K562 (cell line): ENCODE results near the gene RNF181.

Source experiments
- BDP1 ChIP-seq: IDR thresholded peaks from 3 replicates; pipeline ENCODE4 v1.6.1; 2011; ENCODE audit not compliant: insufficient read length, insufficient read depth
- CAMTA2 ChIP-seq: fragments of 250-450 bp; sonication (Bioruptor Pico); conservative IDR thresholded peaks from 2 replicates; pipeline ENCODE4 v1.5.1; 2022
- CBX1 ChIP-seq: sonication (generic); IDR thresholded peaks from 2 replicates; pipeline ENCODE4 v1.6.1; 2016; ENCODE audit warnings: antibody characterized with exemption, low read depth, mild to moderate bottlenecking
- CTCF ChIP-seq, 3 experiments: IDR thresholded peaks in 2 of 3; conservative IDR thresholded peaks in 1 of 3; 2 replicates each; pipeline ENCODE4 v1.5.1; 2011 to 2012; ENCODE audit warnings: low read length in 3 of 3, mild to moderate bottlenecking in 3 of 3, control low read depth in 2 of 3, improper control_type of control experiment in 1 of 3, inconsistent platforms in 1 of 3, low read depth in 1 of 3, mixed read lengths in 1 of 3, moderate library complexity in 1 of 3; ENCODE audit not compliant: insufficient read depth in 2 of 3
- ERF ChIP-seq: fragments of 450-650 bp; formaldehyde crosslinking; IDR thresholded peaks from 2 replicates; pipeline ENCODE4 v1.4.0; 2020; ENCODE audit warnings: mild to moderate bottlenecking, mixed read lengths
- GTF2A2 ChIP-seq: IDR thresholded peaks from 2 replicates; pipeline ENCODE4 v1.6.1; 2016; ENCODE audit warnings: mild to moderate bottlenecking, missing genetic modification characterization, missing compliant biosample characterization
- NCOR1 ChIP-seq: fragments of 450-650 bp; IDR thresholded peaks from 2 replicates; pipeline ENCODE4 v1.6.1; 2016; ENCODE audit warnings: mild to moderate bottlenecking, moderate library complexity
- NFE2L1 ChIP-seq: fragments of 450-650 bp; IDR thresholded peaks from 2 replicates; pipeline ENCODE4 v1.6.1; 2016; ENCODE audit warnings: missing genetic modification characterization, low read depth, mild to moderate bottlenecking, missing compliant biosample characterization, moderate library complexity, borderline replicate concordance
- PTRF ChIP-seq: fragments of 450-650 bp; IDR thresholded peaks from 2 replicates; pipeline ENCODE4 v1.6.1; 2016; ENCODE audit warnings: mild to moderate bottlenecking, missing genetic modification characterization, missing compliant biosample characterization
- SMAD1 ChIP-seq: fragments of 150-350 bp; IDR thresholded peaks from 2 replicates; pipeline ENCODE4 v1.6.1; 2014; ENCODE audit warnings: low read length, low read depth; ENCODE audit not compliant: partially characterized antibody
- ZMIZ1 ChIP-seq, 2 experiments: fragments of 150-350 bp in 1 of 2; IDR thresholded peaks; 2 replicates each; pipeline ENCODE4 v1.6.1; 2012 to 2016; ENCODE audit warnings: low read depth in 2 of 2, low read length in 2 of 2, mild to moderate bottlenecking in 1 of 2, moderate library complexity in 1 of 2
- ZNF24 ChIP-seq: fragments of 450-650 bp; IDR thresholded peaks from 2 replicates; pipeline ENCODE4 v1.6.1; 2016

GRCh38 chr2:85584354-85584856, 11.1 kb upstream of the RNF181 start, which contains the start of gene VAMP5:
- TF ChIP-seq BDP1 (no peak), NFE2L1 (no peak), ZMIZ1 (IDR thresholded peaks at IDR 0.05; ENCODE audit: low read depth in 2 of 2, low read length in 2 of 2) (no peak), PTRF (tag) (no peak), NCOR1 (no peak), ZNF24 (no peak), CTCF (IDR thresholded peaks at IDR 0.05 in 2 of 3, conservative IDR thresholded peaks at IDR 0.05 in 1 of 3; ENCODE audit: insufficient read depth in 2 of 3, low read depth in 1 of 3, low read length in 3 of 3) (no peak), ERF (CRISPR knock-in tag) (no peak), CBX1 (no peak), CAMTA2 (no peak), GTF2A2 (tag) (no peak), SMAD1 (no peak)
